HG02763 (cell line): ENCODE measurements around the gene FBXL17.
"Not testable (repeated sequence)": the region's sequence is repeated elsewhere in the genome, so short reads cannot be mapped to it uniquely, and the experiment has no call there.

Source experiments
- ATAC-seq: cut with Tn5 transposase; IDR thresholded peaks from one replicate; pipeline ENCODE4 v1.9.1; 2021; ENCODE audit warnings: mild to moderate bottlenecking, moderate library complexity; ENCODE audit not compliant: unreplicated experiment

The FBXL17 gene

GRCh38 chr5:108171759-108172158 is 210.1 kb downstream of the FBXL17 start:
- ATAC-seq = no peak

GRCh38 chr5:108168915-108169314 is 213.0 kb downstream of the FBXL17 start:
- ATAC-seq = no peak

GRCh38 chr5:108167174-108167573 is 214.7 kb downstream of the FBXL17 start:
- ATAC-seq = no peak

GRCh38 chr5:108164574-108164973 is 217.3 kb downstream of the FBXL17 start:
- ATAC-seq = no peak

GRCh38 chr5:108152854-108153253 is 229.0 kb downstream of the FBXL17 start:
- ATAC-seq = not testable (repeated sequence)

GRCh38 chr5:108149369-108149768 is 232.5 kb downstream of the FBXL17 start:
- ATAC-seq = no peak

- peak; percentile 56 for ATAC-seq
Measured at GRCh38 chr5:108148715-108149139, 233.2 kb downstream of the FBXL17 start.

GRCh38 chr5:108146222-108146621 is 235.7 kb downstream of the FBXL17 start:
- ATAC-seq = no peak

- ATAC-seq = no peak
Measured at GRCh38 chr5:108145351-108145750, 236.5 kb downstream of the FBXL17 start.

- ATAC-seq = no peak
Measured at GRCh38 chr5:108144332-108144731, 237.6 kb downstream of the FBXL17 start.

- no peak for ATAC-seq
Measured at GRCh38 chr5:108143581-108143980, 238.3 kb downstream of the FBXL17 start.

- no peak for ATAC-seq
Measured at GRCh38 chr5:108141676-108142075, 240.2 kb downstream of the FBXL17 start.

GRCh38 chr5:108136493-108136892 is 245.4 kb downstream of the FBXL17 start:
- ATAC-seq = no peak

GRCh38 chr5:108129129-108129528 is 252.8 kb downstream of the FBXL17 start:
- no peak for ATAC-seq

GRCh38 chr5:108125771-108126511 is 256.0 kb downstream of the FBXL17 start:
- ATAC-seq = no peak

GRCh38 chr5:108124596-108124995 is 257.3 kb downstream of the FBXL17 start:
- ATAC-seq = no peak

- ATAC-seq = no peak
Measured at GRCh38 chr5:108122702-108123101, 259.2 kb downstream of the FBXL17 start.

GRCh38 chr5:108118813-108119514 is 262.9 kb downstream of the FBXL17 start:
- ATAC-seq = no peak

GRCh38 chr5:108115673-108116072 is 266.2 kb downstream of the FBXL17 start:
- no peak for ATAC-seq

- ATAC-seq = no peak
Measured at GRCh38 chr5:108113950-108114349, 267.9 kb downstream of the FBXL17 start.

GRCh38 chr5:108111736-108112135 is 270.2 kb downstream of the FBXL17 start:
- ATAC-seq = no peak

GRCh38 chr5:108109059-108109458 is 272.8 kb downstream of the FBXL17 start:
- no peak for ATAC-seq
